ENCODE results near the gene TET1.
"Not testable (repeated sequence)": the region's sequence is repeated elsewhere in the genome, so short reads cannot be mapped to it uniquely, and the experiment has no call there.

GRCh38 chr10:68713065-68713464, 152.9 kb downstream of the TET1 start:
- TF ChIP-seq EZH2 (IDR thresholded peaks at IDR 0.05; ENCODE audit: low read depth); CTCF (conservative IDR thresholded peaks at IDR 0.05): not testable (repeated sequence)

Measured in PC-9 (cell line).